22Rv1 (cell line): ENCODE results near the gene LYRM9.

Source experiments
- H3K27ac ChIP-seq: fragments of 450-650 bp; 2 replicates; pipeline ENCODE4 v1.5.1; 2017
- ZFX ChIP-seq: fragments of 450-650 bp; IDR thresholded peaks from 2 replicates; pipeline ENCODE4 v1.6.1; 2017; ENCODE audit warnings: antibody characterized with exemption, borderline replicate concordance
- TF ChIP-seq, protein P1 (sequence below): fragments of 450-650 bp; IDR thresholded peaks from 2 replicates; pipeline ENCODE4 v1.5.1; 2017; ENCODE audit warnings: mild to moderate bottlenecking

LYRM9 gene

DNA sequence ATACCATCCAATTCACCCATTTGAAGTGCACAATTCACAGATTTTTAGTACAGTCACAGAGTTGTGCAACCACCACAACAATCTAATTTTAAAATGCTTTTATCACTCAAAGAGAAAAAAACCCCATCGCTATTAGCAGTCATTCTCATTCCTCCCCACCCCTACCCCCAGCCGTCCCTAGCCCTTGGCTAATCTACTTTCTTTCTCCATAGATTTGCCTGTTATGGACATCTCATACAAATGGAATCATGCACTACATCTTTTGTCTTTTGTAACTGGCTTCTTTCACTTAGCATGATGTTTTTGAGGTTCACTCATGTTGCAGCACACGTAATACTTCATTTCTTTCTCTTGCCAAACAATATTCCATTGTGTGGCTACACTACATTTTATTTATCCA is 20.4 kb downstream of the LYRM9 start:
- no peak overlapping the region for H3K27ac ChIP-seq
- no peak for TF ChIP-seq ZFX
- TF ChIP-seq, protein P1, sequence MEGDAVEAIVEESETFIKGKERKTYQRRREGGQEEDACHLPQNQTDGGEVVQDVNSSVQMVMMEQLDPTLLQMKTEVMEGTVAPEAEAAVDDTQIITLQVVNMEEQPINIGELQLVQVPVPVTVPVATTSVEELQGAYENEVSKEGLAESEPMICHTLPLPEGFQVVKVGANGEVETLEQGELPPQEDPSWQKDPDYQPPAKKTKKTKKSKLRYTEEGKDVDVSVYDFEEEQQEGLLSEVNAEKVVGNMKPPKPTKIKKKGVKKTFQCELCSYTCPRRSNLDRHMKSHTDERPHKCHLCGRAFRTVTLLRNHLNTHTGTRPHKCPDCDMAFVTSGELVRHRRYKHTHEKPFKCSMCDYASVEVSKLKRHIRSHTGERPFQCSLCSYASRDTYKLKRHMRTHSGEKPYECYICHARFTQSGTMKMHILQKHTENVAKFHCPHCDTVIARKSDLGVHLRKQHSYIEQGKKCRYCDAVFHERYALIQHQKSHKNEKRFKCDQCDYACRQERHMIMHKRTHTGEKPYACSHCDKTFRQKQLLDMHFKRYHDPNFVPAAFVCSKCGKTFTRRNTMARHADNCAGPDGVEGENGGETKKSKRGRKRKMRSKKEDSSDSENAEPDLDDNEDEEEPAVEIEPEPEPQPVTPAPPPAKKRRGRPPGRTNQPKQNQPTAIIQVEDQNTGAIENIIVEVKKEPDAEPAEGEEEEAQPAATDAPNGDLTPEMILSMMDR = no peak

DNA sequence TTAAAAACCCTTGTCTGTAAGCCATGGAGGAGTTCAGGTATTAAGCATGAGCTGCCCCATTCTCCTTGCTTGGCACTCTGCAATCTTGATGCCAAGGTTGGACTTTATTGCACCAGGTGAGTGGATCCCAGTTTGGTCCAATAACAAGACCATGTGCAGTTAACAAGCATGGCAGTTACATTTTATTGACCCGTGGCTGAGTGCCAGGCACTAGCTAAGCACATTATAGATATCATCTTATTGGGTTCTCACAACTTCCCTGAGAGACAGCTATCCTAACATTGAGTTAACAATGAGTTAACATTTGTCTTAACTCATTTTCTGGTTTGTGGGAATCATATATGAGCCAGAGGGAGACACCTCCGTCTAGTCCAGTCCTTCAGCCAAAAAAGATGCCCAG is 21.8 kb downstream of the LYRM9 start:
- TF ChIP-seq ZFX = no peak
- TF ChIP-seq, protein P1 = no peak
- no peak overlapping the region for H3K27ac ChIP-seq

- no peak overlapping the region for H3K27ac ChIP-seq
- TF ChIP-seq ZFX = no peak
- TF ChIP-seq, protein P1 = no peak
These were observed 22.8 kb downstream of the LYRM9 start for GRCh38 chr17:27870345-27870744.

DNA sequence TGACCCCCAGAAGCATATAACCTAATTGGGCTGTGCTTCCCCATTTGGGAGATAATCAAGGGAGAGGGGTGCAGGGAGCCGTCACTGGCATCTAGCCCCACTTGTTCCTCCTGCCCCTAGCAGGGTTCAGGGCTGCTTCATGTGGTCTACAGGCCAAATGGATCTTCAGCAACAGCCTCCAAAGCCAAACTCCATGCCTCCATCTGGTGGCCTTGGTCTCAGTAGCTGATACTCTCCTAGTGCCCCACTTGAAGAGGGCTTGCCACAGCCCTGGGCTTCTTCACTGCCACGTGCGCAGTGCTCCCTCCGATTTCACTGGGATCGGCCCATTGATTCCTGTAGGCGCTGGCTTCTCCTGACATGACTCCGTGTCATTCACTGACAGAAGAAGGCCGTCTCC is 24.6 kb downstream of the LYRM9 start:
- TF ChIP-seq ZFX = no peak
- TF ChIP-seq, protein P1 = no peak
- no peak overlapping the region for H3K27ac ChIP-seq

DNA sequence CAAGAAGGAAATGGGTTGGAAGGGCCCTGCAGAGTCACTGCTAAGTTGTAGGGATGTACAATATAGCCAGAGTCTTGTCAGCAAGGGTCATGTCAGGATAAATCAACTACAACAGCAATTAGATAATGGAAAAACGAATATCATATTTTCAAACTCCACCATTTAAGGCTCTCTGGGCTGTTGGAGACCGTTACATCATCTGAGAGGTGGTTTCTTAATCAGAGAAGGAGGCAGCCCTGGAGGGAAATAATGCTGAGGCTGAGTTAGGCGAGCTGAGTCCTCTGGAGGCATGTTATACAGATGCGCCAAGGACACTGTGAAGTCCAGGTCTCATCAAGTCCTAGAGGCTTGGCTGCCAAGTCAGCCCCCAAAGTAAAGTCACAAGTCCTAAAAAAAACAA is 30.3 kb downstream of the LYRM9 start:
- TF ChIP-seq, protein P1 = no peak
- no peak for TF ChIP-seq ZFX
- no peak overlapping the region for H3K27ac ChIP-seq

GRCh38 chr17:27862004-27862403 is 31.2 kb downstream of the LYRM9 start:
- no peak for TF ChIP-seq ZFX
- TF ChIP-seq, protein P1 = no peak
- no peak overlapping the region for H3K27ac ChIP-seq

GRCh38 chr17:27860971-27861664 is 32.0 kb downstream of the LYRM9 start:
- H3K27ac ChIP-seq = no peak overlapping the region
- no peak for TF ChIP-seq ZFX
- TF ChIP-seq, protein P1 = no peak
